IMR-90 (cell line): Measurements from ENCODE around the gene SLC38A8. TPM values are rescaled to one million over a fixed set of nuclear protein-coding genes. Genes with fewer than 3 reads are reported as not detected.

Source experiments
- ATAC-seq: fragments of 200-7000 bp; cut with Tn5 transposase; 2 replicates; pipeline ENCODE4 v1.9.1; 2020; ENCODE audit warnings: low read depth, mild to moderate bottlenecking, moderate library complexity
- BruUV-seq: library from RNA; stranded (reverse); fragments of 400-500 nt; replicated peaks from 2 replicates; lab custom pipeline; 2021; lab: Mats Ljungman, UMichigan
- CTCF ChIA-PET: fragments of 300-600 bp; formaldehyde crosslinking; extraction: SDS; loops from one replicate; lab custom pipeline; 2021; ENCODE audit warnings: antibody characterized with exemption; lab: Yijun Ruan, JAX
- POLR2A ChIA-PET: fragments of 300-600 bp; sonication (Branson Sonifier 250); formaldehyde crosslinking; loops from one replicate; lab custom pipeline; 2022; ENCODE audit warnings: antibody characterized with exemption; ENCODE audit not compliant: unreplicated experiment; lab: Charles Lee
- DNase-seq: peaks from one replicate; pipeline ENCODE4 v3.0.0; 2013
- H2AFZ ChIP-seq: replicated peaks from 2 replicates; pipeline ENCODE3; 2013; ENCODE audit warnings: low read length, mild to moderate bottlenecking; ENCODE audit not compliant: poor library complexity
- H2AK5ac ChIP-seq: 2 replicates; pipeline ENCODE4 v1.6.1; 2013; ENCODE audit warnings: low read depth, low read length, inconsistent platforms
- H2AK9ac ChIP-seq: replicated peaks from 2 replicates; pipeline ENCODE3; 2013; ENCODE audit warnings: mild to moderate bottlenecking, low read depth, low read length, moderate library complexity; ENCODE audit not compliant: poor library complexity
- H2BK120ac ChIP-seq: 2 replicates; pipeline ENCODE4 v1.6.1; 2013; ENCODE audit warnings: low read depth, low read length, inconsistent platforms
- H2BK15ac ChIP-seq: 3 replicates; pipeline ENCODE4 v1.6.1; 2013; ENCODE audit warnings: low read depth, low read length, inconsistent platforms
- H2BK20ac ChIP-seq: 2 replicates; pipeline ENCODE4 v1.6.1; 2013; ENCODE audit warnings: low read depth, mild to moderate bottlenecking, inconsistent platforms, low read length, moderate library complexity
- H2BK5ac ChIP-seq: 2 replicates; pipeline ENCODE4 v1.6.1; 2013; ENCODE audit warnings: mild to moderate bottlenecking, low read depth, low read length, inconsistent platforms; ENCODE audit not compliant: poor library complexity, severe bottlenecking
- H3K14ac ChIP-seq: replicated peaks from 2 replicates; pipeline ENCODE4 v1.6.1; 2013; ENCODE audit warnings: low read depth, low read length, inconsistent platforms
- H3K18ac ChIP-seq: 2 replicates; pipeline ENCODE4 v1.6.1; 2013; ENCODE audit warnings: low read depth, low read length, control low read depth
- H3K23ac ChIP-seq: 2 replicates; pipeline ENCODE4 v1.6.1; 2013; ENCODE audit warnings: low read depth, low read length, inconsistent platforms
- H3K27ac ChIP-seq: 2 replicates; pipeline ENCODE4 v1.5.1; 2013; ENCODE audit warnings: mild to moderate bottlenecking, control low read depth, low read length; ENCODE audit not compliant: insufficient read depth
- H3K27me3 ChIP-seq: 2 replicates; pipeline ENCODE4 v1.6.1; 2013; ENCODE audit warnings: low read length; ENCODE audit not compliant: control insufficient read depth, insufficient read depth
- H3K36me3 ChIP-seq: 2 replicates; pipeline ENCODE4 v1.6.1; 2013; ENCODE audit warnings: low read length, mixed read lengths; ENCODE audit not compliant: control insufficient read depth, insufficient read depth
- H3K4ac ChIP-seq: 2 replicates; pipeline ENCODE4 v1.6.1; 2013; ENCODE audit warnings: low read depth, low read length, inconsistent platforms
- H3K4me1 ChIP-seq: 2 replicates; pipeline ENCODE4 v1.6.1; 2013; ENCODE audit warnings: low read length, mixed read lengths; ENCODE audit not compliant: control insufficient read depth, insufficient read depth
- H3K4me2 ChIP-seq: 2 replicates; pipeline ENCODE4 v1.6.1; 2013; ENCODE audit warnings: low read depth, mild to moderate bottlenecking, control low read depth, low read length, moderate library complexity
- H3K4me3 ChIP-seq: 2 replicates; pipeline ENCODE4 v1.5.1; 2013; ENCODE audit warnings: low read depth, mild to moderate bottlenecking, control low read depth, low read length, moderate library complexity; ENCODE audit not compliant: insufficient read depth
- H3K56ac ChIP-seq: 2 replicates; pipeline ENCODE4 v1.6.1; 2013; ENCODE audit warnings: low read length, inconsistent platforms; ENCODE audit not compliant: insufficient read depth; ENCODE audit errors: extremely low read depth
- H3K79me1 ChIP-seq, 2 experiments: 2 replicates each; pipeline ENCODE4 v1.6.1; 2013; ENCODE audit warnings: low read length in 2 of 2, inconsistent platforms in 1 of 2, low read depth in 1 of 2
- H3K9ac ChIP-seq: 2 replicates; pipeline ENCODE4 v1.6.1; 2013; ENCODE audit warnings: low read depth, low read length, control low read depth
- H3K9me1 ChIP-seq: 2 replicates; pipeline ENCODE4 v1.6.1; 2013; ENCODE audit warnings: low read length, inconsistent platforms; ENCODE audit not compliant: insufficient read depth
- H3K9me3 ChIP-seq: 2 replicates; pipeline ENCODE4 v1.6.1; 2013; ENCODE audit warnings: low read length; ENCODE audit not compliant: control insufficient read depth, insufficient read depth
- H4K20me1 ChIP-seq: 2 replicates; pipeline ENCODE4 v1.6.1; 2013; ENCODE audit warnings: low read length, inconsistent platforms; ENCODE audit not compliant: insufficient read depth
- H4K5ac ChIP-seq: 2 replicates; pipeline ENCODE4 v1.6.1; 2013; ENCODE audit warnings: mild to moderate bottlenecking, low read depth, low read length, control low read depth
- H4K8ac ChIP-seq, 2 experiments: 2 replicates each; pipeline ENCODE4 v1.6.1; 2013; ENCODE audit warnings: low read depth in 2 of 2, low read length in 2 of 2, control low read depth in 1 of 2, inconsistent platforms in 1 of 2
- H4K91ac ChIP-seq: 2 replicates; pipeline ENCODE4 v1.6.1; 2013; ENCODE audit warnings: low read depth, low read length, inconsistent platforms; ENCODE audit not compliant: insufficient read depth
- CEBPB ChIP-seq: IDR thresholded peaks from 2 replicates; pipeline ENCODE4 v1.6.1; 2012; ENCODE audit warnings: low read depth, low read length, improper control_type of control experiment
- CHD1 ChIP-seq: IDR thresholded peaks from 2 replicates; pipeline ENCODE4 v1.6.1; 2012; ENCODE audit warnings: low read depth, low read length, improper control_type of control experiment
- FOS ChIP-seq: fragments of 150-350 bp; IDR thresholded peaks from 2 replicates; pipeline ENCODE4 v1.6.1; 2016; ENCODE audit warnings: low read depth, low read length
- MAFK ChIP-seq: IDR thresholded peaks from 2 replicates; pipeline ENCODE4 v1.6.1; 2012; ENCODE audit warnings: low read depth, low read length, improper control_type of control experiment
- MAZ ChIP-seq: IDR thresholded peaks from 2 replicates; pipeline ENCODE4 v1.6.1; 2012; ENCODE audit warnings: low read depth, mild to moderate bottlenecking, low read length, improper control_type of control experiment, moderate library complexity, borderline replicate concordance
- MXI1 ChIP-seq: IDR thresholded peaks from 2 replicates; pipeline ENCODE4 v1.6.1; 2012; ENCODE audit warnings: low read depth, mild to moderate bottlenecking, low read length, moderate library complexity, borderline replicate concordance
- POLR2A ChIP-seq: IDR thresholded peaks from 2 replicates; pipeline ENCODE4 v1.6.1; 2012; ENCODE audit warnings: mild to moderate bottlenecking, low read depth, low read length
- RAD21 ChIP-seq: IDR thresholded peaks from 2 replicates; pipeline ENCODE4 v1.6.1; 2012; ENCODE audit warnings: low read length, improper control_type of control experiment
- RCOR1 ChIP-seq: IDR thresholded peaks from 2 replicates; pipeline ENCODE4 v1.6.1; 2012; ENCODE audit warnings: mild to moderate bottlenecking, low read length, improper control_type of control experiment; ENCODE audit not compliant: insufficient replicate concordance
- RFX5 ChIP-seq: IDR thresholded peaks from 2 replicates; pipeline ENCODE4 v1.8.0; 2012; ENCODE audit warnings: low read depth, mild to moderate bottlenecking, low read length, moderate library complexity
- SMC3 ChIP-seq: fragments of 150-350 bp; IDR thresholded peaks from 2 replicates; pipeline ENCODE4 v1.6.1; 2016; ENCODE audit warnings: low read depth, mild to moderate bottlenecking, antibody characterized with exemption, low read length, moderate library complexity
- WGBS, 2 experiments: methylation state at CpG; one replicate each; pipeline versions ENCODE4 v1.1.5 to v1.1.7; 2013; ENCODE audit warnings: missing lambda C conversion rate in 2 of 2; ENCODE audit not compliant: insufficient read length in 1 of 2; ENCODE audit errors: extremely low coverage in 2 of 2; 5-methylcytosine and 5-hydroxymethylcytosine counted together
- dilution Hi-C: fragments of 300-500 bp; cut with HindIII; formaldehyde crosslinking; loops from one replicate; pipeline ENCODE4 v1.14.3; 2018; ENCODE audit warnings: low sequenced_read_pairs; ENCODE audit not compliant: unreplicated experiment
- in situ Hi-C: fragments of 300-500 bp; cut with MboI; formaldehyde crosslinking; loops from 3 replicates; pipeline ENCODE4 v1.14.3; 2019; ENCODE audit warnings: low sequenced_read_pairs, inconsistent platforms, mixed read lengths
- intact Hi-C: fragments of 100-400 bp; cut with micrococcal nuclease; formaldehyde crosslinking; loops from 2 replicates; pipeline ENCODE4 v1.10.0; 2022
- polyA plus RNA-seq, 3 experiments: library from polyadenylated mRNA; depleted of rRNA; stranded (reverse); fragments of >200 nt; gene quantifications; 2 replicates each; pipeline ENCODE4 v1.2.3, GENCODE V29; 2012; ENCODE audit warnings: low replicate concordance in 1 of 3
- total RNA-seq: library from RNA; depleted of rRNA; stranded (reverse); fragments of >200 nt; gene quantifications from 2 replicates; pipeline ENCODE4 v1.2.3, GENCODE V29; 2012
- TF ChIP-seq, protein P1 (sequence below): fragments of 150-350 bp; IDR thresholded peaks from 2 replicates; pipeline ENCODE4 v1.6.1; 2016; ENCODE audit warnings: low read depth, mild to moderate bottlenecking, low read length, moderate library complexity, borderline replicate concordance
- TF ChIP-seq, protein P2 (sequence below): fragments of 150-350 bp; IDR thresholded peaks from 2 replicates; pipeline ENCODE4 v1.6.1; 2017; ENCODE audit warnings: mild to moderate bottlenecking, antibody characterized with exemption, low read length, low read depth
- TF ChIP-seq, protein P3 (sequence below): conservative IDR thresholded peaks from 2 replicates; pipeline ENCODE4 v1.5.1; 2012; ENCODE audit warnings: mild to moderate bottlenecking, low read depth, low read length, improper control_type of control experiment

Gene SLC38A8
- total and polyA plus RNA-seq, 2 of the 4 experiments (the other 2 are of a cell fraction): not detected

DNA sequence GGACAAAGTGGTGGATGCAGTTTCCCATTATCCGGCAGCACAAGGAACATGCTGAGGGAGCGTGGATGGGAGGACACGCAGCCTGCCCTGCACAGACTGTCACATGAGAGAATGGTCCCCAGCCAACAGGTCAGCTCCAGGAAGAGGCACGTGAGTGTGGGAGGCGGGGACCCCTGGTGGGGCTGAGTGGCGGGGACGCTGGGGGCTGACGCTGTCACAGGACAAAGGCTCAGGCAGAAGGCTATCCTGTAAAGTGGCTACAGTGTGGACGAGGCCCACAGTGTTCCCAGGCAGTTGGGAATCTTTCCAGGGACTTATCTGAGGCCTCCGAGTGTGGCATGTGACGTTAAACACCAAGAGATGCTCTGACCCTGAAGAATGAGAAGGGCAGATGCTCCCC, 43.7 kb upstream of the SLC38A8 start:
- Histone ChIP-seq H2BK20ac (no peak overlapping the region), H3K27ac (no peak overlapping the region), H2AK5ac (no peak overlapping the region), H4K5ac (no peak overlapping the region), H3K23ac (no peak overlapping the region), H3K4ac (no peak overlapping the region), H3K18ac (no peak overlapping the region), H3K9ac (no peak overlapping the region), H4K20me1 (peaks cover 7% of the 10 kb centered on the region; the same call in 1 of the 2 replicates), H3K79me1 (no peaks in the 10 kb centered on the region; a peak in 2 of 4 replicates), H2BK15ac (no peak overlapping the region), H2AK9ac (no peak overlapping the region), H3K27me3 (no peaks in the 10 kb centered on the region), H2AFZ (no peak overlapping the region), H4K91ac (no peak overlapping the region), H2BK120ac (no peak overlapping the region), H3K9me1 (no peaks in the 10 kb centered on the region), H3K36me3 (peaks cover 56% of the 10 kb centered on the region), H3K4me1 (no peaks in the 10 kb centered on the region), H3K9me3 (no peaks in the 10 kb centered on the region), H4K8ac (no peak overlapping the region), H3K4me3 (no peak overlapping the region), H3K14ac (no peak overlapping the region), H2BK5ac (no peak overlapping the region), H3K4me2 (no peak overlapping the region), H3K56ac (no peak overlapping the region)
- intact Hi-C loops: no loop called here
- TF ChIP-seq, protein P1, sequence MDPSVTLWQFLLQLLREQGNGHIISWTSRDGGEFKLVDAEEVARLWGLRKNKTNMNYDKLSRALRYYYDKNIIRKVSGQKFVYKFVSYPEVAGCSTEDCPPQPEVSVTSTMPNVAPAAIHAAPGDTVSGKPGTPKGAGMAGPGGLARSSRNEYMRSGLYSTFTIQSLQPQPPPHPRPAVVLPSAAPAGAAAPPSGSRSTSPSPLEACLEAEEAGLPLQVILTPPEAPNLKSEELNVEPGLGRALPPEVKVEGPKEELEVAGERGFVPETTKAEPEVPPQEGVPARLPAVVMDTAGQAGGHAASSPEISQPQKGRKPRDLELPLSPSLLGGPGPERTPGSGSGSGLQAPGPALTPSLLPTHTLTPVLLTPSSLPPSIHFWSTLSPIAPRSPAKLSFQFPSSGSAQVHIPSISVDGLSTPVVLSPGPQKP: no peak
- TF ChIP-seq RFX5: no peak
- TF ChIP-seq MAFK: no peak
- TF ChIP-seq MAZ: no peak
- TF ChIP-seq SMC3: no peak
- TF ChIP-seq CEBPB: no peak
- TF ChIP-seq, protein P2, sequence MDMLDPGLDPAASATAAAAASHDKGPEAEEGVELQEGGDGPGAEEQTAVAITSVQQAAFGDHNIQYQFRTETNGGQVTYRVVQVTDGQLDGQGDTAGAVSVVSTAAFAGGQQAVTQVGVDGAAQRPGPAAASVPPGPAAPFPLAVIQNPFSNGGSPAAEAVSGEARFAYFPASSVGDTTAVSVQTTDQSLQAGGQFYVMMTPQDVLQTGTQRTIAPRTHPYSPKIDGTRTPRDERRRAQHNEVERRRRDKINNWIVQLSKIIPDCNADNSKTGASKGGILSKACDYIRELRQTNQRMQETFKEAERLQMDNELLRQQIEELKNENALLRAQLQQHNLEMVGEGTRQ: no peak
- TF ChIP-seq, protein P3, sequence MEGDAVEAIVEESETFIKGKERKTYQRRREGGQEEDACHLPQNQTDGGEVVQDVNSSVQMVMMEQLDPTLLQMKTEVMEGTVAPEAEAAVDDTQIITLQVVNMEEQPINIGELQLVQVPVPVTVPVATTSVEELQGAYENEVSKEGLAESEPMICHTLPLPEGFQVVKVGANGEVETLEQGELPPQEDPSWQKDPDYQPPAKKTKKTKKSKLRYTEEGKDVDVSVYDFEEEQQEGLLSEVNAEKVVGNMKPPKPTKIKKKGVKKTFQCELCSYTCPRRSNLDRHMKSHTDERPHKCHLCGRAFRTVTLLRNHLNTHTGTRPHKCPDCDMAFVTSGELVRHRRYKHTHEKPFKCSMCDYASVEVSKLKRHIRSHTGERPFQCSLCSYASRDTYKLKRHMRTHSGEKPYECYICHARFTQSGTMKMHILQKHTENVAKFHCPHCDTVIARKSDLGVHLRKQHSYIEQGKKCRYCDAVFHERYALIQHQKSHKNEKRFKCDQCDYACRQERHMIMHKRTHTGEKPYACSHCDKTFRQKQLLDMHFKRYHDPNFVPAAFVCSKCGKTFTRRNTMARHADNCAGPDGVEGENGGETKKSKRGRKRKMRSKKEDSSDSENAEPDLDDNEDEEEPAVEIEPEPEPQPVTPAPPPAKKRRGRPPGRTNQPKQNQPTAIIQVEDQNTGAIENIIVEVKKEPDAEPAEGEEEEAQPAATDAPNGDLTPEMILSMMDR: no peak
- TF ChIP-seq CHD1: no peak
- no peak for TF ChIP-seq RCOR1
- no peak for TF ChIP-seq FOS
- TF ChIP-seq POLR2A: no peak
- TF ChIP-seq RAD21: no peak
- no peak for TF ChIP-seq MXI1
- BruUV-seq: no TSS peak
- in situ Hi-C loops: loop anchor here (5.0 to 10.0 kb wide), 2 partner anchors 91 to 398 kb away; no protein-coding TSS in a partner anchor
- dilution Hi-C loops: no loop called here
- ChIA-PET POLR2A (no interaction called here), CTCF (no interaction called here)
- no peak for ATAC-seq
- DNase-seq: no peak
- WGBS, 2 experiments: 80% methylated on average over 6 of the region's 11 CpGs; no CpG with 5 or more reads in 1 of the 2 experiments
